Heart right ventricle (tissue), 16 donors: ENCODE data around the gene ERMARD. TPM values are rescaled to one million over a fixed set of nuclear protein-coding genes. Genes with fewer than 3 reads are reported as not detected.

Experiments
- ATAC-seq, 8 donors: fragments of 200-7000 bp; cut with Tn5 transposase; one replicate each; pipeline ENCODE4 v1.9.1; 2020; ENCODE audit warnings: mild to moderate bottlenecking in 8 of 8, moderate library complexity in 8 of 8, moderate number of reproducible peaks in 1 of 8
- DNase-seq, 2 donors: peaks; one replicate each; pipeline ENCODE4 v3.0.0-alpha.2; 2020
- H3K27ac ChIP-seq, 10 donors: fragments of 200-600 bp; sonication (generic) in 2 of 10; one replicate each; pipeline versions ENCODE4 v1.5.0 to v1.8.0; 2020 to 2022; ENCODE audit warnings: mild to moderate bottlenecking in 3 of 10
- H3K27me3 ChIP-seq, 7 donors: fragments of 200-600 bp; one replicate each; pipeline ENCODE4 v1.8.0; 2021 to 2022; ENCODE audit warnings: mild to moderate bottlenecking in 2 of 7
- H3K36me3 ChIP-seq, 9 donors: fragments of 200-600 bp; sonication (generic) in 1 of 9; one replicate each; pipeline versions ENCODE4 v1.5.0 to v1.8.0; 2020 to 2022; ENCODE audit warnings: mild to moderate bottlenecking in 2 of 9
- H3K4me1 ChIP-seq, 9 donors: fragments of 200-600 bp; sonication (generic) in 1 of 9; one replicate each; pipeline versions ENCODE4 v1.5.0 to v1.8.0; 2020 to 2022; ENCODE audit warnings: mild to moderate bottlenecking in 4 of 9
- H3K4me3 ChIP-seq, 10 donors: fragments of 200-600 bp; sonication (generic) in 2 of 10; one replicate each; pipeline versions ENCODE4 v1.5.0 to v1.8.0; 2020 to 2022; ENCODE audit warnings: mild to moderate bottlenecking in 7 of 10, moderate library complexity in 2 of 10
- H3K9me3 ChIP-seq, 11 donors: fragments of 200-600 bp in 10 of 11; sonication (generic) in 2 of 11; one replicate each; pipeline versions ENCODE4 v1.5.0 to v1.8.0; 2013 to 2022; ENCODE audit warnings: mild to moderate bottlenecking in 2 of 11, control low read depth in 1 of 11, moderate library complexity in 1 of 11
- WGBS, 2 donors: extraction: QIAGEN DNeasy Blood & Tissue Kit; methylation state at CpG; one replicate each; pipeline ENCODE4 v1.1.7; 2013; ENCODE audit warnings: inconsistent platforms in 1 of 2; 5-methylcytosine and 5-hydroxymethylcytosine counted together
- intact Hi-C, 10 donors: fragments of 100-400 bp; cut with DNase I; formaldehyde crosslinking; loops; one replicate each; pipeline versions ENCODE4 v1.11.1 to v1.14.2; 2022
- polyA plus RNA-seq, 2 donors: library from polyadenylated mRNA; stranded (reverse); fragments of 200-250 nt; gene quantifications; one replicate each; pipeline ENCODE4 v1.2.3, GENCODE V29; 2013
- total RNA-seq, 10 donors: library from RNA; stranded (reverse); fragmentation: NEBNext Ultra II Directional in 3 of 10; extraction: Animal tissue kit (Norgen Biotek cat#: 25700) in 3 of 10; gene quantifications; one replicate each; pipeline versions ENCODE4 v1.2.1 to v1.2.4, GENCODE V29; 2021 to 2023
- TF ChIP-seq, protein P1 (sequence below), 9 donors: fragments of 200-600 bp; sonication (generic) in 2 of 9; IDR thresholded peaks; one replicate each; pipeline versions ENCODE4 v1.5.0 to v1.8.0; 2021 to 2022; ENCODE audit warnings: antibody characterized with exemption in 9 of 9, mild to moderate bottlenecking in 5 of 9, moderate library complexity in 1 of 9
- donor health status: Arrhythmogenic right ventricular cardiomyopathy.
- donor health status: ischemic (EF 13 %, LVEDD 7.1; RV severe dilation, severe dysfunction).
- donor health status: healthy with polysubstance abuse.
- donor health status: DM: no; HTN: yes; CAD: no.
- donor health status: DM: no; HTN: no; CAD: no.
- donor health status: ischemic (EF 25% LVEDD 6.9; RV normal size, moderate dysfunction).
- donor health status: ischemic (EF 25% LVEDD 5.7; RV mildly dilated, moderate dysfunction).
- donor health status: healthy.
- donor health status: DM: yes; HTN: yes; CAD: no.
- donor health status: Ischemic cardiomyopathy.
- donor health status: ischemic (EF 35%, LVEDD 5.7; RV mildly dilated, moderate dysfunction).
- donor health status: nonischemic (EF 11% LVEDD 7.7; RV severe dilation, severe dysfunction).
- donor health status: DM: yes; HTN: yes; CAD: no.
- donor health status: PGD.
- donor health status: ischemic (EF 29% LVEDD 5.4; RV normal size, mild dysfunction).
- donor health status: nonischemic (EF 23%, LVEDD 6.1; RV moderate dilation, normal function).

ERMARD gene
- total and polyA plus RNA-seq, 12 donors = 7.5 to 38.5 (median 10.0) TPM

DNA sequence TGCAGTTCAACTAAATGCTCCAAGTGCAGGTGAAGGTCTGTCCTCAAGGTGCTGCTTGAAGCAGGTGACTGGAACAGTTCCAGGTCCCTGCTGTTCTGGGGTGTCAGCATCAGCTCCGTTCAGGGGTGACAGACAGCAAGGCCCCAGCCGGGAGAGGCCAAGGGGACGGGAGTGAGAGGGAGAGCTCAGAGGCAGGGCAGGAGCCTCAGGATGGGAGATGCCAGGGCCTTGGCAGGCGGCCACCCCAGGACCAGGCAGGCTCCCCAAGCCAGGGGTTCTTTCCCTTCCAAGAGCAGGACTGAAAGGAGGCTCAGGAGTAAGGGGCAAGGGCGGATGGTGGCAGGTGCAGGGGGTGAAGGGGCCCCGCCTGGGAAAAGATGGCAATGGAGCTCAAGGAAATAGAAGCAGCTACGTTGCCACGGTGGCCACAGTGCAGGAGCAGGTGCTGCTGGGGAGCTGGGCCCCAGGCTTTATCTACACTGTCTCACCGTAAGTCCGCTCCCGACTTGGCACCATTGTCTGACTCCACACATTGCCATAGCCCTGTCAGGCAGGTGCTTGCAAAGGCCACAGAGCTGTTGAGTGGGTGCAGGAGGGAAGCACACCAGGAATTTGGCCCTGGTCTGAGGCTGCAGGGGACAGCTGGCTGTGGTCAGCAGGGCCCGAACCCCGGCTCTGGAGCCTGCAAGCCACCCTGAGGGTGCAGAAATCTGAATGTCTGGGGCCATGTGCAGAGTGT lies 43.1 kb downstream of the ERMARD start:
- Histone ChIP-seq H3K4me3 (no peak overlapping the region), H3K36me3 (no peaks in the 10 kb centered on the region), H3K9me3 (no peaks in the 10 kb centered on the region), H3K27ac (no peak overlapping the region), H3K27me3 (peaks cover 0 to 20% (median 15%) of the 10 kb centered on the region in 7 donors), H3K4me1 (peaks cover 0 to 16% (median 10%) of the 10 kb centered on the region in 9 donors)
- no peak for ATAC-seq
- WGBS, 2 donors = 53 to 69% methylated on average over 13 of the region's 13 CpGs
- no peak for DNase-seq
- TF ChIP-seq, protein P1, sequence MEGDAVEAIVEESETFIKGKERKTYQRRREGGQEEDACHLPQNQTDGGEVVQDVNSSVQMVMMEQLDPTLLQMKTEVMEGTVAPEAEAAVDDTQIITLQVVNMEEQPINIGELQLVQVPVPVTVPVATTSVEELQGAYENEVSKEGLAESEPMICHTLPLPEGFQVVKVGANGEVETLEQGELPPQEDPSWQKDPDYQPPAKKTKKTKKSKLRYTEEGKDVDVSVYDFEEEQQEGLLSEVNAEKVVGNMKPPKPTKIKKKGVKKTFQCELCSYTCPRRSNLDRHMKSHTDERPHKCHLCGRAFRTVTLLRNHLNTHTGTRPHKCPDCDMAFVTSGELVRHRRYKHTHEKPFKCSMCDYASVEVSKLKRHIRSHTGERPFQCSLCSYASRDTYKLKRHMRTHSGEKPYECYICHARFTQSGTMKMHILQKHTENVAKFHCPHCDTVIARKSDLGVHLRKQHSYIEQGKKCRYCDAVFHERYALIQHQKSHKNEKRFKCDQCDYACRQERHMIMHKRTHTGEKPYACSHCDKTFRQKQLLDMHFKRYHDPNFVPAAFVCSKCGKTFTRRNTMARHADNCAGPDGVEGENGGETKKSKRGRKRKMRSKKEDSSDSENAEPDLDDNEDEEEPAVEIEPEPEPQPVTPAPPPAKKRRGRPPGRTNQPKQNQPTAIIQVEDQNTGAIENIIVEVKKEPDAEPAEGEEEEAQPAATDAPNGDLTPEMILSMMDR (IDR thresholded peaks at IDR 0.05) = no peak
- intact Hi-C loops = loop anchor here in 6 of 10 donors (5.0 to 10.0 kb wide), 5 partner anchors 500 to 740 kb away; partner anchors contain the start of gene DLL1 (in 1 of the 6)

DNA sequence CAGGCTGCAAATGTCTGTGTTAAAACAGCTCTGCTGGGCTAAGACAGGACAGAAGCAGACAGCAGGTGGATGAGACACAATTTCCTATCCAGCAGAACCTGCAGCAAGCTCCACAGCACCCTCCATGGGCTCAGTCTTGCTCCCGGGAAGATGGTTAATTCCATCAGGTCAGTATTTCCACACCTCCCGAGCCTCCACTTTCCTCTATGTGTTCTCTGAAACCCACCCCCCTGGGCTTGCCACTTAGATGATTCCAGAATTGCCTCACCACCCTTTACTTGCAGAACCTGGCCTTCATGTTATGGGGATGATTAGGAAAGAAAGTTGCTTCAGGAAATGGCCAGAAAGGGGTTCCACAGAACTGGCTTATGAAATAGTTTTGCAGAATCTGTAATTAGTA lies 43.8 kb downstream of the ERMARD start:
- H3K27ac ChIP-seq = no peak overlapping the region
- ATAC-seq = no peak
- peaks cover 0 to 10% (median 9%) of the 10 kb centered on the region in 9 donors for H3K4me1 ChIP-seq
- DNase-seq = no peak
- H3K36me3 ChIP-seq = no peaks in the 10 kb centered on the region
- 50 to 64% methylated on average over 2 of the region's 2 CpGs for WGBS, 2 donors
- no peak overlapping the region for H3K4me3 ChIP-seq
- TF ChIP-seq, protein P1 (IDR thresholded peaks at IDR 0.05) = no peak
- H3K9me3 ChIP-seq = no peaks in the 10 kb centered on the region
- peaks cover 0 to 20% (median 13%) of the 10 kb centered on the region in 7 donors for H3K27me3 ChIP-seq
- intact Hi-C loops = loop anchor here in 3 of 10 donors (10.0 kb wide), 3 partner anchors 500 to 740 kb away; partner anchors contain the start of gene DLL1 (in 1 of the 3)

DNA sequence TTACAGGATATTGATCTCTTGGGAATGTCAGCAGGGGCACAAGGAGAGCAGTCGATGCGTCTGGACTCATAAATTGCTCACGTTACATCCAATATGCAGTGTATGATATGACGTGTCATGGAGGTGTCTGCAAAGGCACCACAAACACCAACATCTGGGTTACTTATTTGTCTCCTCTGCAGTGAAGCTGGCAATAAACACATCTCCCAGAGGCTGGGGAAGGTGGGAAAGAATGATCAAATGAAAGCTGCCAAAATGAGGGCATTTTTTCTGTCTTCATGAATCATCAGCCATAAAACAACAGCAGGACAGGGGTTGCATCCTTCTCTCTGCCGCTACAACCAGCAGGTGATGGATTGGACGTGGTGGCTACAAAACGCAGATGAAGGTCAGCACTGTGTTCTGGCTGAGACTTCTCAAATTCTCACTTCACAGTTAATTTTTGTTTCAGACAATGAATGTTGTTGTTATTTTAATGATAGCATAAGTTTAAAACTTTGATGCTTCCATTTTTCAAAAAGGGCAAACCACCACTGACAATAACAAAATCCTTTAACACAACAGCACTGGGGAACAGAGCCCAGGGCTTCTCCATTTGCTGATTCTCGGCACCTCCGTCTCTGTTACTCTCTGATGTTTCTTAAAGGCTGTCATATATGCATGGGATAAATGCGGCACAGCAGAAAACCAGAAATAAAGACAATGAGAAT lies 47.5 kb downstream of the ERMARD start:
- Histone ChIP-seq H3K36me3 (no peaks in the 10 kb centered on the region), H3K4me1 (no peaks in the 10 kb centered on the region), H3K9me3 (no peaks in the 10 kb centered on the region), H3K4me3 (no peak overlapping the region), H3K27me3 (peaks cover 0 to 49% (median 16%) of the 10 kb centered on the region in 7 donors), H3K27ac (no peak overlapping the region)
- ATAC-seq = no peak
- TF ChIP-seq, protein P1 (IDR thresholded peaks at IDR 0.05) = no peak
- intact Hi-C loops = loop anchor here in 3 of 10 donors (10.0 kb wide), 3 partner anchors 496 to 736 kb away; partner anchors contain the start of gene DLL1 (in 1 of the 3)
- WGBS, 2 donors = 81 to 85% methylated on average over 10 of the region's 10 CpGs
- no peak for DNase-seq

DNA sequence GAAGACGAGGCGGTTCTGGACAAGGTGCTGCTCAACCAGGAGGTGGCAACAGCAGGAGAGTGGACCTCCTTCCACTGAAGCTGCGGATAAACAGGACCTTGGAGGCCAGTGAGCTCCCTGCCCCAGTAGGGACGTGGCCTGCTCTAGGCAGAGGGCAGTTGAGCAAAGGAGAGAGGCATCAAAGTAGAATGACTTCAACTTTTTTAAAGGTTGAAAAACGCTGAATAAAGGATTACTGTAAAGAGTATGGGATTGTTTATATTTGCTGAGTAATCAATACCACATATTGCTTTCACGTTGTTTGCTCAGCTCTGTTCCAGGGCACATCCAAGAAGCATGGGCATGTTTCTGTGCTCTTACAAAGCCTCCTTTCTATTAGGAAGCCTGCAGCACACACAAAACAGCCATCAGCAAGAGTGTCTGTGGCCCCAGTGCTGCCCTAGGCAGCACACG lies 48.1 kb downstream of the ERMARD start:
- no peak for DNase-seq
- no peak for ATAC-seq
- no peak overlapping the region for H3K27ac ChIP-seq
- intact Hi-C loops = loop anchor here in 3 of 10 donors (10.0 kb wide), 3 partner anchors 495 to 735 kb away; partner anchors contain the start of gene DLL1 (in 1 of the 3)
- peaks cover 0 to 54% (median 17%) of the 10 kb centered on the region in 7 donors for H3K27me3 ChIP-seq
- no peak overlapping the region for H3K4me3 ChIP-seq
- H3K4me1 ChIP-seq = no peaks in the 10 kb centered on the region
- TF ChIP-seq, protein P1 (IDR thresholded peaks at IDR 0.05) = no peak
- WGBS, 2 donors = 80 to 82% methylated on average over 7 of the region's 7 CpGs
- no peaks in the 10 kb centered on the region for H3K9me3 ChIP-seq
- no peaks in the 10 kb centered on the region for H3K36me3 ChIP-seq
